Naive thymus-derived CD4-positive, alpha-beta T cell (primary cell): ENCODE results near the gene NFIC. TPM values are rescaled to one million over a fixed set of nuclear protein-coding genes. Genes with fewer than 3 reads are reported as not detected.
A peak's percentile ranks its signal among the peaks of the same experiment; 100 is the strongest.

Source experiments
- ATAC-seq: fragments of 150-1000 bp; cut with Tn5 transposase; 2 replicates; pipeline ENCODE4 v1.10.0; 2021; ENCODE audit warnings: mild to moderate bottlenecking, moderate library complexity
- CTCF ChIA-PET: fragments of 350-600 bp; sonication (Branson Sonifier 250); formaldehyde crosslinking; loops from one replicate; lab custom pipeline; 2021; ENCODE audit warnings: antibody characterized with exemption; lab: Charles Lee
- POLR2A ChIA-PET: fragments of 350-600 bp; sonication (Branson Sonifier 250); formaldehyde crosslinking; loops from one replicate; lab custom pipeline; 2021; ENCODE audit warnings: antibody characterized with exemption, inconsistent platforms; lab: Charles Lee
- DNase-seq, 9 donors: peaks; one replicate each; pipeline versions ENCODE4 v3.0.0 to v3.0.0-alpha.2; 2020 to 2022; ENCODE audit warnings: mixed read lengths in 1 of 9
- H3K27ac ChIP-seq: one replicate; pipeline ENCODE4 v1.7.0; 2013; ENCODE audit warnings: mild to moderate bottlenecking, low read depth, low read length, moderate library complexity
- H3K27me3 ChIP-seq, 2 donors: one replicate each; pipeline ENCODE4 v1.7.0; 2013; ENCODE audit warnings: low read length in 2 of 2, mild to moderate bottlenecking in 2 of 2, moderate library complexity in 2 of 2; ENCODE audit not compliant: control insufficient read depth in 2 of 2, insufficient read depth in 2 of 2
- H3K36me3 ChIP-seq, 3 experiments: 1 replicate in 2 of 3; 2 replicates in 1 of 3; pipeline ENCODE4 v1.7.0; 2013; ENCODE audit warnings: low read length in 3 of 3, mild to moderate bottlenecking in 3 of 3, moderate library complexity in 1 of 3; ENCODE audit not compliant: insufficient read depth in 3 of 3, control insufficient read depth in 2 of 3
- H3K4me1 ChIP-seq, 2 donors: one replicate each; pipeline ENCODE4 v1.7.0; 2013; ENCODE audit warnings: low read length in 2 of 2, mild to moderate bottlenecking in 2 of 2, moderate library complexity in 1 of 2; ENCODE audit not compliant: control insufficient read depth in 2 of 2, insufficient read depth in 2 of 2
- H3K4me3 ChIP-seq: 2 replicates; pipeline ENCODE4 v1.7.0; 2013; ENCODE audit warnings: mild to moderate bottlenecking, low read length
- H3K9me3 ChIP-seq, 3 experiments: 1 replicate in 2 of 3; 2 replicates in 1 of 3; pipeline ENCODE4 v1.7.0; 2013; ENCODE audit warnings: low read length in 3 of 3; ENCODE audit not compliant: control insufficient read depth in 2 of 3
- H3K27ac Mint-ChIP-seq, 9 donors: one replicate each; pipeline ENCODE4 v1.8.0; 2020 to 2022; ENCODE audit warnings: mixed read lengths in 9 of 9, mild to moderate bottlenecking in 8 of 9, moderate library complexity in 5 of 9, inconsistent platforms in 2 of 9
- H3K27me3 Mint-ChIP-seq, 5 donors: one replicate each; pipeline ENCODE4 v1.8.0; 2021 to 2022; ENCODE audit warnings: mixed read lengths in 5 of 5, mild to moderate bottlenecking in 1 of 5
- H3K36me3 Mint-ChIP-seq, 5 donors: one replicate each; pipeline ENCODE4 v1.8.0; 2020 to 2022; ENCODE audit warnings: mixed read lengths in 5 of 5, mild to moderate bottlenecking in 3 of 5, inconsistent platforms in 1 of 5
- H3K4me1 Mint-ChIP-seq, 7 donors: one replicate each; pipeline ENCODE4 v1.8.0; 2020 to 2022; ENCODE audit warnings: mixed read lengths in 7 of 7, mild to moderate bottlenecking in 3 of 7, inconsistent platforms in 1 of 7
- H3K4me3 Mint-ChIP-seq, 10 donors: one replicate each; pipeline ENCODE4 v1.8.0; 2020 to 2022; ENCODE audit warnings: mild to moderate bottlenecking in 10 of 10, mixed read lengths in 10 of 10, moderate library complexity in 6 of 10, inconsistent platforms in 2 of 10
- H3K9me3 Mint-ChIP-seq, 11 donors: one replicate each; pipeline ENCODE4 v1.8.0; 2020 to 2022; ENCODE audit warnings: mixed read lengths in 11 of 11, mild to moderate bottlenecking in 4 of 11, inconsistent platforms in 1 of 11, moderate library complexity in 1 of 11
- intact Hi-C, 2 donors: fragments of 100-400 bp; cut with micrococcal nuclease; formaldehyde crosslinking; loops; one replicate each; pipeline ENCODE4 v1.15.1; 2023
- polyA plus RNA-seq, 2 donors: library from polyadenylated mRNA; unstranded; fragments of 300-500 nt; fragmentation: Illumina TruSeq; gene quantifications; one replicate each; pipeline ENCODE4 v1.2.3, GENCODE V29; 2021
- total RNA-seq, 6 experiments: library from RNA in 5 of 6; stranded (reverse) in 5 of 6; gene quantifications; 1 replicate in 5 of 6; 2 replicates in 1 of 6; pipeline ENCODE4 v1.2.3 and lab custom pipeline; 2021 to 2026

The NFIC gene
- total and polyA plus RNA-seq, 7 experiments from 2014 or later = 12.2 to 35.2 (median 31.1) TPM

GRCh38 chr19:3366753-3367627, 607 bp downstream of the NFIC start:
- H3K9me3 Mint-ChIP-seq = peaks cover 0 to 2% (median 0%) of the 10 kb centered on the region in 11 donors
- H3K4me1 Mint-ChIP-seq = peaks cover 10 to 69% (median 53%) of the 10 kb centered on the region in 7 donors
- peaks cover 0 to 53% (median 0%) of the 10 kb centered on the region in 5 donors for H3K27me3 Mint-ChIP-seq
- CTCF ChIA-PET = no interaction called here
- no peaks in the 10 kb centered on the region for H3K9me3 ChIP-seq
- intact Hi-C loops = no loop called here
- POLR2A ChIA-PET = interaction anchor here (1.0 kb wide), 1 partner anchor 24 kb away, joined by 4 read pairs; no protein-coding TSS in a partner anchor
- no peak for ATAC-seq
- no peaks in the 10 kb centered on the region for H3K27me3 ChIP-seq
- no peak for DNase-seq
- peaks cover 6 to 8% of the 10 kb centered on the region in 2 donors for H3K4me1 ChIP-seq
- peak overlapping the region; percentile 39 for H3K4me3 ChIP-seq
- peak overlapping the region; percentile 18 for H3K27ac ChIP-seq
- no peak overlapping the region for H3K27ac Mint-ChIP-seq
- H3K4me3 Mint-ChIP-seq = peak overlapping the region in 8 of 10 donors; percentile 17 to 77 (median 66)
- no peaks in the 10 kb centered on the region for H3K36me3 ChIP-seq
- H3K36me3 Mint-ChIP-seq = no peaks in the 10 kb centered on the region

- Histone ChIP-seq H3K4me1 (peaks cover 6 to 8% of the 10 kb centered on the region in 2 donors), H3K36me3 (no peaks in the 10 kb centered on the region), H3K27me3 (no peaks in the 10 kb centered on the region), H3K4me3 (no peak overlapping the region), H3K9me3 (no peaks in the 10 kb centered on the region), H3K27ac (no peak overlapping the region)
- Mint-ChIP-seq H3K27me3 (peaks cover 0 to 44% (median 0%) of the 10 kb centered on the region in 5 donors), H3K4me1 (peaks cover 7 to 60% (median 45%) of the 10 kb centered on the region in 7 donors), H3K27ac (peak overlapping the region in 4 of 9 donors; percentile 25 to 80 (median 56)), H3K36me3 (no peaks in the 10 kb centered on the region), H3K4me3 (peak overlapping the region in 9 of 10 donors; percentile 57 to 79 (median 68)), H3K9me3 (peaks cover 0 to 1% (median 0%) of the 10 kb centered on the region in 11 donors)
- intact Hi-C loops = no loop called here
- no peak for DNase-seq
- ChIA-PET CTCF (no interaction called here), POLR2A (no interaction called here)
- no peak for ATAC-seq
These were observed 1.5 kb downstream of the NFIC start for GRCh38 chr19:3367628-3368440.

- Histone ChIP-seq H3K36me3 (no peaks in the 10 kb centered on the region), H3K9me3 (no peaks in the 10 kb centered on the region), H3K4me1 (peaks cover 6 to 8% of the 10 kb centered on the region in 2 donors), H3K27ac (no peak overlapping the region), H3K4me3 (no peak overlapping the region), H3K27me3 (no peaks in the 10 kb centered on the region)
- no peak for ATAC-seq
- CTCF ChIA-PET = no interaction called here
- H3K27ac Mint-ChIP-seq = peak overlapping the region in 3 of 9 donors; percentile 40 to 80 (median 59)
- DNase-seq = no peak
- no peaks in the 10 kb centered on the region for H3K36me3 Mint-ChIP-seq
- peaks cover 0 to 1% (median 0%) of the 10 kb centered on the region in 11 donors for H3K9me3 Mint-ChIP-seq
- peaks cover 7 to 59% (median 43%) of the 10 kb centered on the region in 7 donors for H3K4me1 Mint-ChIP-seq
- H3K27me3 Mint-ChIP-seq = peaks cover 0 to 39% (median 0%) of the 10 kb centered on the region in 5 donors
- POLR2A ChIA-PET = no interaction called here
- intact Hi-C loops = no loop called here
- H3K4me3 Mint-ChIP-seq = peak overlapping the region in 9 of 10 donors; percentile 49 to 79 (median 69)
These were observed 2.0 kb downstream of the NFIC start for GRCh38 chr19:3368441-3368795.

GRCh38 chr19:3368848-3369336, 2.5 kb downstream of the NFIC start:
- Mint-ChIP-seq H3K9me3 (peaks cover 0 to 1% (median 0%) of the 10 kb centered on the region in 11 donors), H3K4me3 (peak overlapping the region; percentile 5 to 74 (median 62)), H3K27ac (peak overlapping the region in 8 of 9 donors; percentile 6 to 87 (median 72)), H3K4me1 (peaks cover 7 to 57% (median 43%) of the 10 kb centered on the region in 7 donors), H3K27me3 (peaks cover 0 to 39% (median 0%) of the 10 kb centered on the region in 5 donors), H3K36me3 (no peaks in the 10 kb centered on the region)
- no peak for DNase-seq
- ATAC-seq = no peak
- no peaks in the 10 kb centered on the region for H3K36me3 ChIP-seq
- POLR2A ChIA-PET = no interaction called here
- no peak overlapping the region for H3K4me3 ChIP-seq
- no peaks in the 10 kb centered on the region for H3K9me3 ChIP-seq
- H3K27ac ChIP-seq = no peak overlapping the region
- peaks cover 6 to 8% of the 10 kb centered on the region in 2 donors for H3K4me1 ChIP-seq
- intact Hi-C loops = no loop called here
- CTCF ChIA-PET = no interaction called here
- no peaks in the 10 kb centered on the region for H3K27me3 ChIP-seq

GRCh38 chr19:3369337-3370213, 3.2 kb downstream of the NFIC start:
- Histone ChIP-seq H3K27me3 (no peaks in the 10 kb centered on the region), H3K9me3 (no peaks in the 10 kb centered on the region), H3K27ac (no peak overlapping the region), H3K4me1 (peaks cover 6 to 8% of the 10 kb centered on the region in 2 donors), H3K36me3 (no peaks in the 10 kb centered on the region), H3K4me3 (no peak overlapping the region)
- ChIA-PET POLR2A (no interaction called here), CTCF (no interaction called here)
- Mint-ChIP-seq H3K27me3 (peaks cover 0 to 32% (median 0%) of the 10 kb centered on the region in 5 donors), H3K27ac (peak overlapping the region in 8 of 9 donors; percentile 6 to 88 (median 76)), H3K4me1 (peaks cover 7 to 52% (median 43%) of the 10 kb centered on the region in 7 donors), H3K4me3 (peak overlapping the region in 9 of 10 donors; percentile 12 to 74 (median 61)), H3K9me3 (peaks cover 0 to 1% (median 0%) of the 10 kb centered on the region in 11 donors), H3K36me3 (no peaks in the 10 kb centered on the region)
- ATAC-seq = peak; percentile 62
- no peak for DNase-seq
- intact Hi-C loops = no loop called here
